ENCODE data around the gene MDK.

- TF ChIP-seq GATA3 (IDR thresholded peaks at IDR 0.05; ENCODE audit: low read depth, low read length) (no peak), GATA2 (IDR thresholded peaks at IDR 0.05; ENCODE audit: low read depth, low read length) (no peak)
Observed at GRCh38 chr11:46356924-46357482, 24.5 kb upstream of the MDK start.

All from SH-SY5Y (cell line).